GM18873 (cell line): ENCODE data around the gene RINT1.

ENCODE experiments used
- ATAC-seq: cut with Tn5 transposase; IDR thresholded peaks from one replicate; pipeline ENCODE4 v1.9.1; 2021; ENCODE audit warnings: mild to moderate bottlenecking, moderate library complexity, moderate number of reproducible peaks; ENCODE audit not compliant: unreplicated experiment, low FRiP score

The RINT1 gene

DNA sequence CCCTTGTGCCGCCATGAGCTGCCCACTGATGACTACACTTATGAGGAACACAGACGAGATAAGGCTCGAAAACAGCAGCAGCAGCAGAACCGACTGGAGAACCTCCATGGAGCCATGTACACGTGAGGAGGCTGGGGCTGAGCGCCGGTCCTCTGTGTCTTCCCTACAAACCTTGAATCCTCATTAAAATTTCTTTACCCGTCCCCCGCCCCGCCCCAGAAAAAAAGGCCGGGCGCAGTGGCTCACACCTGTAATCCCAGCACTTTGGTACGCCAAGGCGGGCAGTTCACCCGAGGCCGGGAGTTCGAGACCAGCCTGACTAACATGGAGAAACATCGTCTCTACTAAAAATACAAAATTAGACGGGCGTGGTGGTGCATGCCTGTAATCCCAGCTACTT lies 1.5 kb upstream of the RINT1 start:
- ATAC-seq: no peak

DNA sequence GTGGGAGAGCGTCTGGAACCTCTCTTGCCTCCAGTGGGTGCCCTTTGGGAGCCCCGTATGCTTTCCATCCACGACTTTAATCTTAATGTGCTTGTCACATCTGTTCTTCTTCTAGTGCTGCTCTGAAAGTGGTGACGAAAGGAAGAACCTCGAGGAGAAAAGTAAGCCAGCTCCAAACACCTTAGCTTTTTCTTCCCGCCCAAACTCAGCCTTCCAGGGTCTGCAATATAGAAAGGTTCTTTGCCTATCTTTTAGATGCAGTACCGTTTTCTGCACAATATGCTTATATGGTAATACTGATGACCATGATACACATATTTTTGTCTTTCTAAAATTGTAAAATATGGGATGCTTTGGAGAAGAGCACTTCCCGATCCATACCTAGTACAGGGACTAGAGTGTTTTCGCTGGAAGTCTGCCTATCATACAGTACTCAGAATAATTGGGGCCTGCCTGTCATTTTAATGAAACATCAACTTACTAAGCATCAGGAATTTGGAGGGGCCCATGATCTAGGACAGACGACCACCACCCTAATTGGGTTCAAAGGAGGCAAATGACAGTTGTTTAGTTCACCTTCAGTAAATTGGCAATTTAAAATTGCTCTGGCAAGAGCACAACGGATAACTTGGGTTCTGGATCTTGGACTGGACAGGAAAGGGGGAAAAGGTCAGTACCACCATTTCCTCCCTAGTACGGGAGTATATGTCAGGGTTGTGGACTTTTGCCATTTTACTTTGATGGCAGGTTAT lies 884 bp downstream of the RINT1 start:
- ATAC-seq: no peak

DNA sequence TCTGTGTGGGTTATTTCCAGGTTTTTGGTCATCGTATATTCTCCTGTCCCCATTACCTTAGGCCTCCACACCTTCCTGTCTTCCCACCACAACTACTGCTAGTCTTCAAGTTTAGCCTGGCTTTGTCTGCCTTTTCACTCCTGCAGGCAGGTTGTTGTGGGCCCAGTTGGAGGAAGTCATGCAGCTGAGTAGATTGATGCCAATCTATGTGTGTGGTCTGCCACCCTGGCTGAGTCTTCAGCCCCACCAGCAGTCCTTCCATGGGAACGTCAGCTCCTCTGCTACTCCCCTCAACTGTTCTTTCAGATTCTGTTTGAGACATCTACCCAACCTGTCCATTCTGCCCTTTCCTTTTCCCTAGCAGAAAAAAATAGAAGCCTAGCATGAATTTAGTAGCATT lies 6.3 kb downstream of the RINT1 start:
- ATAC-seq: no peak

- no peak for ATAC-seq
Observed at GRCh38 chr7:105559926-105560325, 27.9 kb downstream of the RINT1 start.

GRCh38 chr7:105565190-105565589 lies 33.2 kb downstream of the RINT1 start:
- ATAC-seq: no peak

DNA sequence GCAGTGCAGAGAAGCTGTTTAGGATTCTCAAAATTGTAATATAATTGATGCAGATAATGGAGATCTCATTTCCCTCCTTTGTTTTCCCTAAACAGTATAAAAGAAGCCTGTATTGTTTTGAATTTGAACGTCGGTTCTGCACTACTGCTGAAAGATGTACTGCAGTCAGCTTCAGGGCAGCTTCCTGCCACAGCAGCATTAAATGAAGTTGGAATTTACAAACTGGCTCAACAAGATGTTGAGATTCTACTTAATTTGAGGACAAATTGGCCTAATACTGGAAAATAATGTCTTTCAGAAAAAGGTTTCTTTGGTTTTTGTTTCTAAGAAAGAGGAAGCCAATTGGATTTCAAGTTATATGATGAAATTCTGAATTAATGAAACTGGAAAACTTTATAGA lies 35.0 kb downstream of the RINT1 start:
- no peak for ATAC-seq

DNA sequence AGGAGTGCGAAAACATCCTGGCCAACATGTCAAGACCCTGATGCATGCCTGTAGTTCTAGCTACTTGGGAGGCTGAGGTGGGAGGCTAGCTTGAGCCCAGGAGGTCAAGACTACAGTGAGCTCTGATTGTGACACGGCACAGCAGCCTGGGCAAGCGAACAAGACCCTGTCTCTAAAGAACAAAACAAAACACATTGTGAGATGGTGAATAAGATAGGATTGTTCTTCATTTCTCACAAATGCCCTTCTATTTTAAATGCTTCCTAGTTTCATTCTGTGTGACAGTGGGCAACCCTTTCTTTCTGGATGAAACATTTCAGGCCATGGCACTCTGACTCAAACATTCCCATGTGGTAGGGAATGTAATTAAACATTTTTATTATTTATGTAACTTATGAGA lies 35.8 kb downstream of the RINT1 start:
- ATAC-seq: no peak

DNA sequence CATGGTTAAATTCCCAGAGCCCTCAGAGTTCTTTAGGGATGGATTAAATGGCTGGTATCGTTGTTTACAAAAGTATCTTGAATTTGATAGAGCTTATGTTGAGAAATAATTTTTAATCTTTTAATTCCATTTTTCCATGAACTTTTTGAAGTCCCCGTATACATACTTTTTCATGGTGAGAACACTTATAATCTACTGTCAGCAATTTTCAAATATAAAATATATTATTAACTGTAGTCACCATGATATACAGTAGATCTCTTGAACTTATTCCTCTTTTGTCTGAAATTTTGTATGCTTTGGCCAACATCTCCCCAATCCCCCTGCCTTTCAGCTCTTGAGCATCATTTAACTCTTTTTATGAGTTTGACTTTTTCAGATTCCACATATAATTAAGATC lies 39.9 kb downstream of the RINT1 start:
- ATAC-seq: no peak

GRCh38 chr7:105577251-105577650 lies 45.2 kb downstream of the RINT1 start:
- no peak for ATAC-seq

- ATAC-seq: no peak
Observed at GRCh38 chr7:105578496-105578895, 46.5 kb downstream of the RINT1 start.

DNA sequence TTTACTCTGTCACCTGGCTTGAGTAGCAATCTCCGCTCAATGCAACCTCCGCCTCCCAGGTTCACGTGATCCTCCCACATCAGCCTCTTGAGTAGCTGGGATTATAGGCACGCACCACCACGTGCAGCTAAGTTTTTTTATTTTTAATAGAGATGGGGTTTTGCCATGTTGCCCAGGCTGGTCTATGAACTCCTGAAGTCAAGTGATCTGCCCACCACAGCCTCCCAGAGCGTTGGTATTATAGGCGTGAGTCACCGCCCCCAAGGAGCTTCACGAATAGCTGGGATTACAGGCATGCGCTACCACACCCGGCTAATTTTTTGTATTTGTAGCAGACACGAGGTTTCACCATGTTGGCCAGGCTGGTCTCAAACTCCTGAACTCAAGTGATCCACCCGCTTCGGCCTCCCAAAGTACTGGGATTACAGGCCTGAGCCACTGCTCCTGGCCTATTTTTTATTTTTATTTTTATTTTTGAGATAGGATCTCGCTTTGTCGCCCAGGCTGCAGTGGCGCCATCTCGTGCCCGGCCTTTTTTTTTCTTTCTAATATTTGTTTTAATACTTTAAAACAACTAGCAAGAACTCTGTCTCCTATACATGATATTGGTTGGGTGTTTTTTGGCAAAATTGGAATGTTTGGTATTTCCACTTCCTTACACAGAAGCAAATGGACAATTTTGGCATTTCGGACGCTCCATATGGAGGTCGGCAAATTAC lies 48.2 kb downstream of the RINT1 start:
- no peak for ATAC-seq

GRCh38 chr7:105581066-105581811 lies 49.2 kb downstream of the RINT1 start, which contains the start of gene EFCAB10:
EFCAB10 (minus strand) TSS chr7:105581493; CDS start chr7:105581463, 30 bp downstream.
- ATAC-seq: peak; percentile 86

- no peak for ATAC-seq
Observed at GRCh38 chr7:105583061-105583460, 51.1 kb downstream of the RINT1 start.

- ATAC-seq: no peak
Observed at GRCh38 chr7:105584165-105584564, 52.2 kb downstream of the RINT1 start.

DNA sequence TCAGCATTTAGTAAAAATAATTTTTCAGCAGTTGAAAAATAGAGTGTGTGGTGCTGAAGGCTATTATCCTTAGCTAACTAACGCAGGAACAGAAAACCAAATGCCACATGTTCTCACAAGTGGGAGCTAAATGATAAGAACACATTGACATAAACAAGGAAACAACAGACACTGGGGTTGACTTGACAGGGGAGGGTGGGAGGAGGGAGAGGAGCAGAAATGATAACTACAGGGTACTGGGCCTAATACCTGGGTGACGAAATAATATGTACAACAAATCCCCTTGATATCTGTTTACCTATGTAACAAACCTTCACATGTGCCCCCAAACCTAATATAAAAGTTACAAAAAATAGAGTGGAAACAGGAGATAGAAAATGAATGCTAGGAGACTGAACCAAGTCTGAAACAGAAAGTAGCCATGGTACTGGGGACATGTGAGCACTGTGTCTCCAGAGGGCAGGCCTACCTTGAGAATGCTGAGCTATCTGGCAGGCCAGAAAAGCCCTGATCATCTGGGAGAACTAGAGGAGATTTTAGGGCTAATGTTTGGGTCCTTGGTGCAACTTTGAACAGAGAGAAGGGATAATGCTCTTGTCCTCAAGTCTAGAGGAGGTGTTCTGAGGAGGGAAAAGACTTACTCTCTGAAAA lies 54.0 kb downstream of the RINT1 start:
- ATAC-seq: peak; percentile 38

GRCh38 chr7:105587909-105588635 lies 56.1 kb downstream of the RINT1 start:
- no peak for ATAC-seq

- ATAC-seq: peak; percentile 64
Observed at GRCh38 chr7:105589356-105590077, 57.5 kb downstream of the RINT1 start.

DNA sequence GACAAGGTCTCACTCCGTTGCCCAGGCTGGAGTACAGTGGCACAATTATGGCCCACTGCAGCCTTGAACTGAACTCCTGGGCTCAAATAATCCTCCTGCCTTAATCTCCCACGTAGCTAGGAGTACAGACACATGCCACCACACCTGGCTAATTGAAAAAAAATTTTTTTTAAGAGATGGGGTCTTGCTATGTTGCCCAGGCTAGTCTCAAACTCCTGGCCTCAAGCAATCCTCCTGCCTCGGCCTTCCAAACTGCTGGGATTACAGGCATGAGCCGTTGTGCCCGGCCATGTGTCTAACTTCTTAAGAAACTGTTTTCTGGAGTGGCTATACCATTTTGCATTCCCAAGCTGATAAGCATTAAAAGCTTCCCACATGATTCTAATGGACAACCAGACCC lies 58.8 kb downstream of the RINT1 start:
- ATAC-seq: no peak

GRCh38 chr7:105591522-105591921 lies 59.5 kb downstream of the RINT1 start:
- ATAC-seq: no peak
